ENCODE measurements around the gene ALOX5. TPM values are rescaled to one million over a fixed set of nuclear protein-coding genes. Genes with fewer than 3 reads are reported as not detected.
A peak's percentile ranks its signal among the peaks of the same experiment; 100 is the strongest.

ALOX5 gene
- total RNA-seq, 6 experiments from 2014 or later, result not detected

GRCh38 chr10:45420453-45421192 is 46.6 kb downstream of the ALOX5 start:
- DNase-seq, result peak; percentile 9
- no peak overlapping the region for H3K27ac Mint-ChIP-seq

DNA sequence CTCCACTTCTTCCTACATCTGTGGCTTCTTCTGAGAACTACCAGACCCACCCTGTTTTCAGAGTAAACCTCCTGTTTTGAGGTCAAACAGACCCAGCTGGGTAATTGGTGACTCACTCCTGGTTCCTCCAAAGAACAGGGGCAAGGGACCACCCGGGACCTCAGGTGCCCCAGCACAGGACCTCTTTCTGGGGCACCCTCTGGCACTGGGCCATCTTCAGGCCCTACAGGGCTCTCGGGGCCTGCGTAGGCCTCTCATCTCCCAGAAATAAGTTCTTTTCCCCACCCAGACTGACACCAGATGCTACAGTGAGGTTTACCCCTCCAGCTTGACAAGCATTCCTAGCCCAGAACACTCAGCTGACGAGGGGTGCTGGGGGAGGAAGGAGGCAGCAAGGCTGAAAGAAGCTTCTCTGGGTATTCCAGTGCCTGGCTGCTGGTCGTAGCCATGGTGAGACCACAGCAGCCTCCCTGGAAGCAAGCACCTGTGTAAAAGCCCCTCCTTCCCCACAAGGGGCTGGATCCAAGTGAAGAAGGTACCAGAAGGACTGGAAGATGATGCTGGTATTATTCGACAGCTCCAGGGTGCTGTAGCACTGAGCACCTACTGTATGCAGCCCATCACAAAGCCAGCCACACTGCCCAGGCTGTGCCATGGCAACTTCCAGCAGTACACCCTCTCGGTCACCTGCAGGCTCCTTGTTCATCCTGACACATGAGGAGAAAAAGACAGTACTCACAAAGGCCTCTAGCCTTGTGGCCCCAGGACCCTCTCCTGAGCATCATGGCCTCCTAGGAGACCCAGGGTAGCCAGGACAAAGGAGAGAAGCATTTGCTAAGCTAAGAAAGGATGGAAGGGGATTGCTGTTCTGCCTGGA is 47.4 kb downstream of the ALOX5 start:
- no peak for DNase-seq
- H3K9me3 Mint-ChIP-seq, result no peaks in the 10 kb centered on the region
- H3K27ac Mint-ChIP-seq, result no peak overlapping the region
- TF ChIP-seq, protein P1, sequence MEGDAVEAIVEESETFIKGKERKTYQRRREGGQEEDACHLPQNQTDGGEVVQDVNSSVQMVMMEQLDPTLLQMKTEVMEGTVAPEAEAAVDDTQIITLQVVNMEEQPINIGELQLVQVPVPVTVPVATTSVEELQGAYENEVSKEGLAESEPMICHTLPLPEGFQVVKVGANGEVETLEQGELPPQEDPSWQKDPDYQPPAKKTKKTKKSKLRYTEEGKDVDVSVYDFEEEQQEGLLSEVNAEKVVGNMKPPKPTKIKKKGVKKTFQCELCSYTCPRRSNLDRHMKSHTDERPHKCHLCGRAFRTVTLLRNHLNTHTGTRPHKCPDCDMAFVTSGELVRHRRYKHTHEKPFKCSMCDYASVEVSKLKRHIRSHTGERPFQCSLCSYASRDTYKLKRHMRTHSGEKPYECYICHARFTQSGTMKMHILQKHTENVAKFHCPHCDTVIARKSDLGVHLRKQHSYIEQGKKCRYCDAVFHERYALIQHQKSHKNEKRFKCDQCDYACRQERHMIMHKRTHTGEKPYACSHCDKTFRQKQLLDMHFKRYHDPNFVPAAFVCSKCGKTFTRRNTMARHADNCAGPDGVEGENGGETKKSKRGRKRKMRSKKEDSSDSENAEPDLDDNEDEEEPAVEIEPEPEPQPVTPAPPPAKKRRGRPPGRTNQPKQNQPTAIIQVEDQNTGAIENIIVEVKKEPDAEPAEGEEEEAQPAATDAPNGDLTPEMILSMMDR (IDR thresholded peaks at IDR 0.05), result no peak
- no peaks in the 10 kb centered on the region for H3K36me3 Mint-ChIP-seq (ENCODE audit: low read depth)
- H3K4me3 Mint-ChIP-seq, result no peak overlapping the region
- peaks cover 13% of the 10 kb centered on the region; the same call in 1 of the 2 replicates for H3K4me1 Mint-ChIP-seq (ENCODE audit: low read depth)
- peaks cover 34% of the 10 kb centered on the region for H3K27me3 Mint-ChIP-seq (ENCODE audit: insufficient read depth)

More at GRCh38 chr10:45420453-45421192, 46.6 kb downstream of the ALOX5 start:
- Mint-ChIP-seq H3K4me1 (ENCODE audit: low read depth) (peaks cover 13% of the 10 kb centered on the region; the same call in 1 of the 2 replicates), H3K36me3 (ENCODE audit: low read depth) (no peaks in the 10 kb centered on the region), H3K27me3 (ENCODE audit: insufficient read depth) (peaks cover 33% of the 10 kb centered on the region), H3K9me3 (no peaks in the 10 kb centered on the region), H3K4me3 (peak overlapping the region; percentile 22; the same call in 1 of the 2 replicates)
- TF ChIP-seq, protein P1 (IDR thresholded peaks at IDR 0.05), result no peak

DNA sequence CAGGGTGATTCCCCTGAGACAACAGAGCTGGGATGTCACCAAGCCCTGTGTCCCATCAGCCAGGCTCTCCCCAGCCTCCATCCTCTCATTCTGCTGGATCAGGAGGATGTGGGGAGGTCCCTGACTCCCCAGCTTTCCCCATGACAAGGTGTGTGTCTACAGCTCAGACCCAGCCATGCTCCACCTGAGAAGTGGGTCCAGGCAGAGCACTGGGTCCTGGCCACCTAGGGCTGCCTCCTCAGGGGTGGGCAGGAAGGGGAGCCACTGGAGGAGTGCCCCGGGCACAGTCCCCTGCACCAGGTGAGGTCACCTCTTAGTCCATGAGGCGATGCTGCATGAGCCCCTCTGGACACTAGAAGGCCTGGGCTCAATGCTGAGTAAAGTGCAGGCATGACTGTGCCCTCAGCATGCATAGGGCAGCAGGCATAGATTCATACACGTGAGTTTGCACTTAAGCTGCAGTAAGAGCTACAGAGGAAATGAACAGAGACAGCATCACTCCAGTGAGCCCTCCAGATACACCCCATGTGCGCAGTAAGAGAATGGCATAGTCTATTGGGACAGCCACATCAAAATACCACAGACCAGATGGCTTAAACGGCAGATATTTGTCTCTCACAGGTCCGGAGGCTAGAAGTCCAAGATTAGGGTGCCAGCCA is 48.3 kb downstream of the ALOX5 start:
- H3K27ac Mint-ChIP-seq, result no peak overlapping the region

DNA sequence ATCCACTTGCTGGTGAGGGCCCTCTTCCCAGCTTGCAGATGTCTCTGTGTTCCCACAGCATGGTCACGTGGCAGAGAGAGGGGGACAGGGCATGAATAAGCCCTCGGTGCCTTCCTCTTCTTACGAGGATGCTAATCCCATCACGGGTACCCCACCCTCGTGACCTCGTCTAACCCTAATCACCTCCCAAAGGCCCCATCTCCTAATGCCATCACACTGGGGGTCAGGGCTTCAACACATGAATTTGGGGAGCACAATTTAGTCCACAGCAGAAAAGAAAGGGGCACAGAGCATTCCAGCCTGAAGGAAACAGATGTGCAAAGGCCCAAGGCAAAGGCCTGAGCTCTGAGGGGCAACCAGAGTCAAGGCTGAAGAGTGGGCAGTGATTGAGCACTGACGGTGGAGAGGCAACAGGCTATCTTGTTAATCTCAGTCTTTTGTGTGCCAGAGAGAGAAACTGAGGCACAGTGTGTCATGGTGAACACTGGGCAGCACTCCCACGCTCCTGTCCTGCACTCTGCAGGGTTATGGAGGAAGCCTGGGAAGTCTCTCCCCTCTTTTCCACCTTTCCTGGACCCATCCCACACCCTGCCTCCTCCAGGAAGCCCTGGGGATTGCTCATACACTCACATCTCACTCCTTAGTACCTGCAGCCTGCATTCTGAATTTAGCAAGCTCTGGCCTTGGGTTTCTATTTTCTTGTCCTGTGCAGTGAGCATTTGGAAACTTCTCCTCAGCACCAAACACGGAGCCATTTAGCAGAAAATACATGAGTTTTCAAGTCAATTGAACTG is 49.0 kb downstream of the ALOX5 start:
- Mint-ChIP-seq H3K9me3 (no peaks in the 10 kb centered on the region), H3K27me3 (ENCODE audit: insufficient read depth) (peaks cover 39% of the 10 kb centered on the region), H3K36me3 (ENCODE audit: low read depth) (no peaks in the 10 kb centered on the region), H3K4me3 (no peak overlapping the region), H3K27ac (no peak overlapping the region), H3K4me1 (ENCODE audit: low read depth) (peaks cover 13% of the 10 kb centered on the region; the same call in 1 of the 2 replicates)
- TF ChIP-seq, protein P1 (IDR thresholded peaks at IDR 0.05), result no peak
- no peak for DNase-seq

More for the DNA sequence above, 48.3 kb downstream of the ALOX5 start:
- DNase-seq, result no peak
- TF ChIP-seq, protein P1 (IDR thresholded peaks at IDR 0.05), result no peak
- Mint-ChIP-seq H3K27me3 (ENCODE audit: insufficient read depth) (peaks cover 38% of the 10 kb centered on the region), H3K9me3 (no peaks in the 10 kb centered on the region), H3K4me3 (no peak overlapping the region), H3K36me3 (ENCODE audit: low read depth) (no peaks in the 10 kb centered on the region), H3K4me1 (ENCODE audit: low read depth) (peaks cover 13% of the 10 kb centered on the region; the same call in 1 of the 2 replicates)
